ENCODE measurements around the gene ERCC6L2. TPM values are rescaled to one million over a fixed set of nuclear protein-coding genes. Genes with fewer than 3 reads are reported as not detected.

Gene ERCC6L2
- polyA plus RNA-seq, 1 donor from 2014 or later, result 32.5 TPM

GRCh38 chr9:95852059-95853032 is 23.1 kb upstream of the ERCC6L2 start:
- peak overlapping the region in 2 of 3 donors; percentile 24 to 76 for H3K27ac Mint-ChIP-seq
- H3K4me1 Mint-ChIP-seq, result peaks cover 12 to 21% (median 20%) of the 10 kb centered on the region in 3 donors
- no peaks in the 10 kb centered on the region for H3K27me3 Mint-ChIP-seq
- peaks cover 0 to 3% (median 0%) of the 10 kb centered on the region in 3 donors for H3K9me3 Mint-ChIP-seq
- H3K36me3 Mint-ChIP-seq, result peaks cover 17% of the 10 kb centered on the region
- H3K4me3 Mint-ChIP-seq, result peak overlapping the region; percentile 15 to 74 (median 32)

- peaks cover 0 to 3% (median 0%) of the 10 kb centered on the region in 3 donors for H3K9me3 Mint-ChIP-seq
- H3K27ac Mint-ChIP-seq, result no peak overlapping the region
- H3K4me3 Mint-ChIP-seq, result no peak overlapping the region
- no peaks in the 10 kb centered on the region for H3K27me3 Mint-ChIP-seq
- peaks cover 28 to 41% (median 38%) of the 10 kb centered on the region in 3 donors for H3K4me1 Mint-ChIP-seq
- H3K36me3 Mint-ChIP-seq, result peaks cover 11% of the 10 kb centered on the region
These were observed 21.0 kb upstream of the ERCC6L2 start for GRCh38 chr9:95854386-95855020.

GRCh38 chr9:95855961-95856360 is 19.5 kb upstream of the ERCC6L2 start:
- peaks cover 0 to 3% (median 0%) of the 10 kb centered on the region in 3 donors for H3K9me3 Mint-ChIP-seq
- H3K4me1 Mint-ChIP-seq, result peaks cover 30 to 51% (median 41%) of the 10 kb centered on the region in 3 donors
- H3K36me3 Mint-ChIP-seq, result peaks cover 3% of the 10 kb centered on the region
- no peaks in the 10 kb centered on the region for H3K27me3 Mint-ChIP-seq
- no peak overlapping the region for H3K4me3 Mint-ChIP-seq
- H3K27ac Mint-ChIP-seq, result no peak overlapping the region

- Mint-ChIP-seq H3K27me3 (no peaks in the 10 kb centered on the region), H3K36me3 (peaks cover 2% of the 10 kb centered on the region), H3K4me1 (peaks cover 28 to 55% (median 39%) of the 10 kb centered on the region in 3 donors), H3K27ac (no peak overlapping the region), H3K4me3 (peak overlapping the region in 1 of 4 donors; percentile 19), H3K9me3 (peaks cover 0 to 8% (median 2%) of the 10 kb centered on the region in 3 donors)
These were observed 18.4 kb upstream of the ERCC6L2 start for GRCh38 chr9:95857124-95857523.

- H3K27me3 Mint-ChIP-seq, result no peaks in the 10 kb centered on the region
- H3K4me3 Mint-ChIP-seq, result peak overlapping the region in 1 of 4 donors; percentile 70
- H3K36me3 Mint-ChIP-seq, result peaks cover 2% of the 10 kb centered on the region
- H3K9me3 Mint-ChIP-seq, result peaks cover 0 to 14% (median 2%) of the 10 kb centered on the region in 3 donors
- H3K4me1 Mint-ChIP-seq, result peaks cover 21 to 48% (median 33%) of the 10 kb centered on the region in 3 donors
- peak overlapping the region; percentile 1 to 80 (median 48) for H3K27ac Mint-ChIP-seq
These were observed 17.6 kb upstream of the ERCC6L2 start for GRCh38 chr9:95857896-95858295.

- H3K9me3 Mint-ChIP-seq, result peaks cover 0 to 21% (median 4%) of the 10 kb centered on the region in 3 donors
- H3K4me1 Mint-ChIP-seq, result peaks cover 18 to 35% (median 20%) of the 10 kb centered on the region in 3 donors
- H3K27ac Mint-ChIP-seq, result no peak overlapping the region
These were observed 13.1 kb upstream of the ERCC6L2 start for GRCh38 chr9:95862343-95862742.

GRCh38 chr9:95864852-95865580 is 10.5 kb upstream of the ERCC6L2 start:
- Mint-ChIP-seq H3K4me3 (no peak overlapping the region), H3K4me1 (peaks cover 0 to 9% (median 0%) of the 10 kb centered on the region in 3 donors), H3K27ac (no peak overlapping the region), H3K9me3 (peaks cover 0 to 25% (median 4%) of the 10 kb centered on the region in 3 donors), H3K27me3 (no peaks in the 10 kb centered on the region), H3K36me3 (peaks cover 8% of the 10 kb centered on the region)

More at GRCh38 chr9:95862343-95862742, 13.1 kb upstream of the ERCC6L2 start:
- Mint-ChIP-seq H3K4me3 (peak overlapping the region in 1 of 4 donors; percentile 65), H3K27me3 (no peaks in the 10 kb centered on the region), H3K36me3 (peaks cover 7% of the 10 kb centered on the region)

GRCh38 chr9:95870352-95870751 is 5.1 kb upstream of the ERCC6L2 start:
- Mint-ChIP-seq H3K36me3 (peaks cover 16% of the 10 kb centered on the region), H3K9me3 (peaks cover 0 to 3% (median 0%) of the 10 kb centered on the region in 3 donors), H3K4me1 (peaks cover 10 to 14% (median 14%) of the 10 kb centered on the region in 3 donors), H3K27me3 (no peaks in the 10 kb centered on the region), H3K27ac (peak overlapping the region in 1 of 3 donors; percentile 74), H3K4me3 (peak overlapping the region in 1 of 4 donors; percentile 70)

GRCh38 chr9:95870906-95871305 is 4.6 kb upstream of the ERCC6L2 start:
- Mint-ChIP-seq H3K9me3 (peaks cover 0 to 3% (median 0%) of the 10 kb centered on the region in 3 donors), H3K27ac (peak overlapping the region in 1 of 3 donors; percentile 8), H3K4me1 (peaks cover 10 to 17% (median 14%) of the 10 kb centered on the region in 3 donors), H3K36me3 (peaks cover 16% of the 10 kb centered on the region), H3K27me3 (no peaks in the 10 kb centered on the region), H3K4me3 (peak overlapping the region in 1 of 4 donors; percentile 70)

GRCh38 chr9:95874303-95874988 is 1.0 kb upstream of the ERCC6L2 start:
- H3K36me3 Mint-ChIP-seq, result peaks cover 17% of the 10 kb centered on the region
- no peak overlapping the region for H3K4me3 Mint-ChIP-seq
- peaks cover 0 to 3% (median 0%) of the 10 kb centered on the region in 3 donors for H3K9me3 Mint-ChIP-seq
- H3K27me3 Mint-ChIP-seq, result no peaks in the 10 kb centered on the region
- H3K27ac Mint-ChIP-seq, result peak overlapping the region in 1 of 3 donors; percentile 99
- H3K4me1 Mint-ChIP-seq, result peaks cover 14 to 17% (median 16%) of the 10 kb centered on the region in 3 donors

GRCh38 chr9:95874989-95875304 is 544 bp upstream of the ERCC6L2 start:
- H3K27ac Mint-ChIP-seq, result peak overlapping the region in 1 of 3 donors; percentile 99
- H3K4me3 Mint-ChIP-seq, result no peak overlapping the region
- peaks cover 16% of the 10 kb centered on the region for H3K36me3 Mint-ChIP-seq
- H3K4me1 Mint-ChIP-seq, result peaks cover 14 to 17% (median 16%) of the 10 kb centered on the region in 3 donors
- H3K9me3 Mint-ChIP-seq, result peaks cover 0 to under 1% (median 0%) of the 10 kb centered on the region in 3 donors
- H3K27me3 Mint-ChIP-seq, result no peaks in the 10 kb centered on the region

GRCh38 chr9:95876138-95876444 is 600 bp downstream of the ERCC6L2 start:
- Mint-ChIP-seq H3K27ac (peak overlapping the region in 1 of 3 donors; percentile 99), H3K36me3 (peaks cover 10% of the 10 kb centered on the region), H3K27me3 (no peaks in the 10 kb centered on the region), H3K4me1 (peaks cover 14 to 17% (median 16%) of the 10 kb centered on the region in 3 donors), H3K9me3 (no peaks in the 10 kb centered on the region), H3K4me3 (no peak overlapping the region)

GRCh38 chr9:95876595-95876994 is 1.1 kb downstream of the ERCC6L2 start:
- Mint-ChIP-seq H3K27ac (peak overlapping the region in 1 of 3 donors; percentile 99), H3K4me3 (no peak overlapping the region), H3K36me3 (peaks cover 10% of the 10 kb centered on the region), H3K27me3 (no peaks in the 10 kb centered on the region), H3K9me3 (no peaks in the 10 kb centered on the region), H3K4me1 (peaks cover 14 to 17% (median 16%) of the 10 kb centered on the region in 3 donors)

- Mint-ChIP-seq H3K4me1 (peaks cover 16 to 22% (median 21%) of the 10 kb centered on the region in 3 donors), H3K27me3 (no peaks in the 10 kb centered on the region), H3K4me3 (no peak overlapping the region), H3K9me3 (no peaks in the 10 kb centered on the region), H3K27ac (peak overlapping the region in 1 of 3 donors; percentile 71), H3K36me3 (peaks cover 2% of the 10 kb centered on the region)
These were observed 2.5 kb downstream of the ERCC6L2 start for GRCh38 chr9:95877984-95878383.

Data from IgD-negative memory B cell (primary cell).